Measurements from ENCODE around the gene ARID1A.
"Not testable (repeated sequence)": the region's sequence is repeated elsewhere in the genome, so short reads cannot be mapped to it uniquely, and the experiment has no call there.

ARID1A gene

DNA sequence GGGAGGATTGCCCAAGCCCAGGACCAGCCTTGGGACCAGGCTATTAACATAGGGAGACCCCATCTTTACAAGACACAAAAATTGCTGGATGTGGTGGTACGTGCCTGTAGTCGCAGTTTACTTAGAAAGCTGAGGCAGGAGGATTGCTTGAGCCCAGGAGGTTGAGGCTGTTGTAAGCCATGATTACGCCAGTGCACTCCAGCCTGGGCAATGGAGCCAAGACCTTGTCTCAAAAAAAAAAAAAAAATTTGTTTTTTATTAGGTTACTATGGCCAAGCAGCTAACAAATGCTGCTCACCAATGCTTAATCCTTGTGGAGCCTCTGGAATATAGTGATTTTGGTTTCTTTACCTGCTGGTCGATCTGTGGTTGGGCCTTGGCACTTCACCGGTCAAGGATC lies 8.8 kb downstream of the ARID1A start:
- TF ChIP-seq, protein P1, sequence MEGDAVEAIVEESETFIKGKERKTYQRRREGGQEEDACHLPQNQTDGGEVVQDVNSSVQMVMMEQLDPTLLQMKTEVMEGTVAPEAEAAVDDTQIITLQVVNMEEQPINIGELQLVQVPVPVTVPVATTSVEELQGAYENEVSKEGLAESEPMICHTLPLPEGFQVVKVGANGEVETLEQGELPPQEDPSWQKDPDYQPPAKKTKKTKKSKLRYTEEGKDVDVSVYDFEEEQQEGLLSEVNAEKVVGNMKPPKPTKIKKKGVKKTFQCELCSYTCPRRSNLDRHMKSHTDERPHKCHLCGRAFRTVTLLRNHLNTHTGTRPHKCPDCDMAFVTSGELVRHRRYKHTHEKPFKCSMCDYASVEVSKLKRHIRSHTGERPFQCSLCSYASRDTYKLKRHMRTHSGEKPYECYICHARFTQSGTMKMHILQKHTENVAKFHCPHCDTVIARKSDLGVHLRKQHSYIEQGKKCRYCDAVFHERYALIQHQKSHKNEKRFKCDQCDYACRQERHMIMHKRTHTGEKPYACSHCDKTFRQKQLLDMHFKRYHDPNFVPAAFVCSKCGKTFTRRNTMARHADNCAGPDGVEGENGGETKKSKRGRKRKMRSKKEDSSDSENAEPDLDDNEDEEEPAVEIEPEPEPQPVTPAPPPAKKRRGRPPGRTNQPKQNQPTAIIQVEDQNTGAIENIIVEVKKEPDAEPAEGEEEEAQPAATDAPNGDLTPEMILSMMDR (IDR thresholded peaks at IDR 0.05; ENCODE audit: low read depth, low read length, missing control alignments), result no peak
- H3K4me3 ChIP-seq (ENCODE audit: low read depth, low read length), result no peak overlapping the region

DNA sequence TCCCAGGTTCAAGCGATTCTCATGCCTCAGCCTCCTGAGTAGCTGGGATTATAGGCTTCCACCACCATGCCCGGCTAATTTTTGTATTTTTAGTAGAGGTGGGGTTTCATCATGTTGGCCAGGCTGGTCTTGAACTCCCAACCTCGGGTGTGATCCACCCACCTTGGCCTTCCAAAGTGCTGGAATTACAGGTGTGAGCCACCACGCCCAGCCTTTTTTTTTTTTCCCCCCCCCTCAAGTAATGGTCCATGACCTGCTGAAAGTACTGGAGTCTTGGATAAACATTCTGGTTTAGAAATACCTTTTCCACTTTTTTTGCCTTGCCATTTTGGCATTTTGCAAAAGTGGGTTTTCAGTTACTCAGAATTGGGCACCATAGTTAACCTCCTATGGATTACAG lies 9.4 kb downstream of the ARID1A start:
- not testable (repeated sequence) for DNase-seq (ENCODE audit: low read depth); H3K4me3 ChIP-seq (ENCODE audit: low read depth, low read length)

More for the DNA sequence above, 8.8 kb downstream of the ARID1A start:
- DNase-seq (ENCODE audit: low read depth), result no peak

DNA sequence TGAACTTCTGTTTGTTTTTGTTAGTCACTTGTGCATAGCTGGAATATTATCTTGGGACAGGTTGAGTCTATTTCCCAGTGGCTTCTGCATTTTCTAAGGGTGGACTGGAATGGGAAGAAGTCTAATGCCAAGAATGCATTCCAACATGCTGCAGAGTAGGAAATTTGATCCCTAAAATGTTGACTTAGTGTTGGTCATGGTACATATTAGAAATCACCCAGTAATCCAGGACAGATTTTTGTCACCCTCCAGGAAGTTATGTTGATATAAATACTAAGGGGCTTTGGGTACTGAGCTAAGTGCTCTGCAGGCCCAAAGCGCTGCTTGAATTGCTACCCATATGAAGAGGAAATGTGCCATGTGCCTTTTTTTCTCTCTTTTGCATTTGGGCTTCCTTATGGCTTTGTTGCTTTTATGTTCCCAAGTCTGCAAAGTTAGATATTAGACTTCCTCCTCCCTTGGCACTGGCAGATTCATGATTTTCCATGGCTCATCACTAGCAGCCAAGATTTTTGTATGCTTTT lies 10.0 kb downstream of the ARID1A start:
- no peak overlapping the region for H3K4me3 ChIP-seq (ENCODE audit: low read depth, low read length)
- no peak for DNase-seq (ENCODE audit: low read depth)
- TF ChIP-seq, protein P1 (IDR thresholded peaks at IDR 0.05; ENCODE audit: low read depth, low read length, missing control alignments), result no peak

DNA sequence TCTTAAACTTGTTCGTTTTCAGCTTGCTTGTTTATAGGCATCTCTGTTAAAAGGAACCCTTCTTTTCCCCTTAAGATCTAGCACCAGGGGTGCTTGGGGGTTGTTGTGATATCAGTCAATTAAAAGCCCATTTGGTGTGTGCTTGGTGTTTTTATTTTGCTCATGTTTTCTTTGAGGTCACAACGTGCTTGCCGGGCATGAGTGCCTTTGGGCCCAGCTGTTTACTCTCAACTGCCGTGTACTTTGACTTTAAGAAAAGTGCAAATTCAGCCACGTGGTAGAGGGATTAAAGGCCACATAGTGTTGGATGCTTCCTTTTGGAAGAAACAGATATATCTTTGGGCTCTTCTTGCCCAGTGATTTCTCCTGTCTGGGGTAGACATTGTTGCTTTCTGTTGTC lies 10.5 kb downstream of the ARID1A start:
- DNase-seq (ENCODE audit: low read depth), result no peak
- TF ChIP-seq, protein P1 (IDR thresholded peaks at IDR 0.05; ENCODE audit: low read depth, low read length, missing control alignments), result no peak
- H3K4me3 ChIP-seq (ENCODE audit: low read depth, low read length), result no peak overlapping the region

DNA sequence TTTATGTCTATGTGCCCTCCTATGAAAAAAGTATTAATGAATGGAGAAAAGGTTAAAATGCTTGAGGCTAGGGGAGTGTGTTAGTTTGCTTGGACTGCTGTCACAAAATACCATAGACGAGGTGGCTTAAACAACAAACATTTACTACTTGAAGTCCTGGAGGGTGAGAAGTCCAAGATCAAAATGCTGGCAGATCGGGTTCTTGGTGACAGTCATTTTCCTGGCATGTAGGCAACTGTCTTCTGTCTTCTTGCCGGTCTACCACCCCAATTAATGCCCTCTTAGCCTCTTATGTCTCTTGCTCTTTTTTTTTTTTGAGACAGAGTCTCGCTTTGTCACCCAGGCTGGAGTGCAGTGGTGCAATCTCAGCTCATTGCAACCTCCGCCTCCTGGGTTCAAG lies 15.0 kb downstream of the ARID1A start:
- no peak for DNase-seq (ENCODE audit: low read depth)
- H3K4me3 ChIP-seq (ENCODE audit: low read depth, low read length), result no peak overlapping the region
- TF ChIP-seq, protein P1 (IDR thresholded peaks at IDR 0.05; ENCODE audit: low read depth, low read length, missing control alignments), result no peak

DNA sequence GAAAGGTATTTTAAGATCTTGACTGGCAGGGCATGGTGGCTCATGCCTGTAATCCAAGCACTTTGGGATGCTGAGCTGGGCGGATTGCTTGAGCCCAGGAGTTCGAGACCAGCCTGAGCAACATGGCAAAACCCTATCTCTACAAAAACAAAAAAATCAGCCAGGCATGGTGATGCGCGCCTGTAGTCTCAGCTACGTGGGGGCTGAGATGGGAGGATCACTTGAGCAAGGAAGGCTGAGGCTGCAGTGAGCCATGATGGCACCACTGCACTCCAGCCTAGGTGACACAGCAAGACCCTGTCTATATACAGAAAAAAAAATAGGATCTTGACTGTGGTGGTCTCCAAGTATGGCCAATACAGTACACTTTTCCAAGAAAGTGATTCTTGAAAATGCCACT lies 16.0 kb downstream of the ARID1A start:
- H3K4me3 ChIP-seq (ENCODE audit: low read depth, low read length), result no peak overlapping the region
- TF ChIP-seq, protein P1 (IDR thresholded peaks at IDR 0.05; ENCODE audit: low read depth, low read length, missing control alignments), result no peak
- no peak for DNase-seq (ENCODE audit: low read depth)

DNA sequence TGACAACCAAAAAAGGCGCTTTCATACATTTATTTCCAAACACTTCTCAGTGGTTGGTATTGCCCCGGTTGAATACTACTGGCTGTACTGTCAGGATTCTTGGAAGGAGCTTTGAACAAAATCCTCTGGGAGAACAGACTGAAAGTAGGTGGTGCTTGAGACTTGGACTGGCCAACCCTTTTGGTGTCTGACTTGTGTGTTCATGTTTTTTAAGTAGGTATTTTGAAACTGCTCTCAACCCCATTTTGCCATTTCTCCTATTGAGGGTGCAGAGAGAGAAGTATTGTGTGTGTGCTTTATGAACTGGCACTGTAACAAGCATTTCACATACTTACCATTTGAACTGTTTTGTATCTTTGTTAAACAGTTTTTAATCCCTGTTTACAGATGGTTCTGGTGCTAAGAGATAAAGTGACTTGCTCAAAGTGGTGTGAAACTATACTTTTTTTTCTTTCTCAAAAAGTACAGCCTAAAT lies 21.2 kb downstream of the ARID1A start:
- DNase-seq (ENCODE audit: low read depth), result no peak

More for the DNA sequence above, 21.2 kb downstream of the ARID1A start:
- TF ChIP-seq, protein P1 (IDR thresholded peaks at IDR 0.05; ENCODE audit: low read depth, low read length, missing control alignments), result no peak
- no peak overlapping the region for H3K4me3 ChIP-seq (ENCODE audit: low read depth, low read length)
